NCI-H2029 (cell line): ENCODE data around the gene SFPQ.
"Not testable (repeated sequence)": the region's sequence is repeated elsewhere in the genome, so short reads cannot be mapped to it uniquely, and the experiment has no call there.

Source experiments
- DNase-seq: peaks from one replicate; lab custom pipeline; 2025; lab: John Stamatoyannopoulos, UW

The SFPQ gene

DNA sequence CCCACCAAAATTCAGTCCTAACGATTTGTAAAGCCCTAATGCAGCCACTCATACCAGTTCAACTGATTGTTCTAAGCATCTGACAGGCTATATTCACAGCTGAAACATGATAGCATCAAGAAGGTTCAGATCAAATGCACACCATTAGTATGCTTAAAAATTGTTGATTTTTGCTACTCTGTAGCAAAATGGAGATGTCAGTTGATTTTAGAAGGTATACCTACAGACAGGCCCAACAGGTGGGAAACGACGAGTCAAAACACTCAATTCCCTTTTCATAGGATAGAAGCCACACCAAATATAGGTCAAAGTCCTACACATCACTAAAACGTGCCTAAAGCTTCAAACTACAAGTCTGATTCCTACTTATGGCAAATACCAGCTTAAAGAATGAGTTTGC, 6.7 kb downstream of the SFPQ start:
- DNase-seq = no peak

DNA sequence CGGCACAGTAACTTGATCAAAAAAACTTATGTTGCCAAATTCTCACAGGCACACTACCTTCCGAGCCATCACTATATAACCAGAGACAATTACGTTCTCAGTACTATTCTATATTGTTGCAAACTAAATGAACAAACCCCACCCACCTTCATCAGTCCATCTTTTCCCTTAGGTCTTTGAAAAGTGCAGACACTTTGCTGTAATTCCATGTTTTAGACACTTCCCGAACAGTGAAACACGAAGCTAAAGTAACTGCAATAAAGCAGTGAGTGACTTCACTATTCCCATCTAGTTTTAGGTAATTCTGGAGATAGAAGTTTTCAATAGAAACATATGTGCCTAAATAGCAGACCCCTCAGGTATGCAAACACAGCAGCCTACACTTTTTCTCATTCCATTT, 7.7 kb downstream of the SFPQ start:
- no peak for DNase-seq

DNA sequence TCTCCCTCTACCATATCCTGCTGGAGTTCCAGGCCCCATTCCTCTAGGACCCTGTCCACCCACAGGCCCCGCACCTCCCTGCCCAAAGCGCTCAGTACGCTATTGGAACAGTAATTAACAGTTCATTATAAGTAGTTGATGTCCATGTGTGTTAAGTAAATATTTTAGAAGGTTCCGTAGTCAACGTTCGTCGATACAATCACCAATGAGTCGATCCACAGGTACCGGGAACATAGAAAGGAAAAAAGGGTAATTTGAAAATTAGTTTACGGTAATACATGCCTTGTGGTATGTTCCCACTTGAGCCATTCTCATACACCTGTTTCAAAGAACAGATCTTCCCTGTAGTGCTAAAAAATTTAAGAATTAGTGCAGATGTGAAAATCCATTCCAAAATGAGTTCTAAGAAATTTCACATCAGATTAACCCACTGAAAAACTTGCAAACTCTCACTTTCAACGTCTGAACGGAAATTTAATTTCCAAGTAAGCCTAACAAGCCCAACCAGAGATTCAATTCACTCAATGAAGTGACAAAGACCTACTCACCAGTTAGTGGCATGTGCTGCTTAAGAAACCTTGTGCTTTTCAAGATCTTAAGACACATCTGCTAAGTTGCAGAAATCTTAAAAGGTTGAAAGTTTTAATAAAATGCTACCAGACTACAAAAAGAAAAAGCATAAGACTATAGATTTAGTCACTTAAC, 8.3 kb downstream of the SFPQ start:
- no peak for DNase-seq

DNA sequence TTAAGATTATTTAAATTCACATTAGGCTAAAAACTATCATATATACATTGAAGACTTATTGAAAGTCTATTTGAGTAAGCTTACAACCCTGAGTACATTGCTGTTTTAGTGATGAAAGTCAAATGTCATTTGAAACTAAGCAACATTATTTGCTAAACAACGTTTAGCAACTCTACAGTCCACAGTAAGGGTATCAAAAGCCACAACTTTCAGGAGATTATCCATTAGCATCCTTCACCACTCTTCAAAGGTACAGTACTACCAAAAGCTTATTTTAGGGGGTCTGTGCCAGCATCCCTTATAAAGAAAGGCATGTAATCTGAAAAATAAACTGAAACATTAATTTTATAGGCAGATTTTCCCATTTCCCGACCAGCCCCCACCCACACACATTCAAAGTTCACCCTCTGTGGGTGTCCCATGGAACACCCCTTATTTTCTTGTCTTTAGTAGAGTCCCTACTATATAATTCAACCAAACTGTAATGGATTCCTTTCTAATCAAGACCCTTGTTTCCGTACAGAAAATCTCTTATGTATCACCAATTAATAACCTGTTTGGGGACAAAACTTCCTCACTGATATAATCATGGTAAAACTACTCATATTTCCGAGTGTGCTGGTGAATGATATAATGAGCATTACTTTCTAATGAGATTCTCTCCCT, 11.0 kb downstream of the SFPQ start:
- no peak for DNase-seq

DNA sequence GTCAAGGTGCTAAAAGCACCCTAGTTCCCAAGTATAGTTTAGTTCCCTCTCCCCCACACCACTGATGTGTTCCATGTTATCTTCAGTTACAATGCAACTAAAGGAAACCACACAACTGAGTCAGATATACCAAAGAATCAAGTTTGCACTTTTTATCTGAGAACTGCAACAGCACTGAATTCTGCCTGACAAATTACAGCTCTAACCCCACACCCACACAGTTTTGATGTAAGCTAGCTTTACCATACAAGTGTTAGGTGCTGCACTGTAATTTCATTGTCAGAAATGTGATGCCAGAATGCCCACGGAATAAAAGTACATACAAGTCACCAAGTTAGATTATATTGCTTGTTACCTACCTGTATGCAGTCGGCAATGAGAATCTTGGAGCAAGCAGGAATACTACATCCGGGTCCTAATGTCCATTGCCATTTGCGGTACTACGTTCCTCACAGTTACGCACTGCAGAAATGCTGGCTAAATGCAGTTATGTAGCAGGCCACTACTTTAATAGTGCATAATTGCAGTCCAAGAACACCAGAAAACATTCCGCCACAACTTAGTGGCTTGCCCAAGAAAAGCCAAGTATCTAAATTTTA, 12.1 kb downstream of the SFPQ start:
- no peak for DNase-seq

DNA sequence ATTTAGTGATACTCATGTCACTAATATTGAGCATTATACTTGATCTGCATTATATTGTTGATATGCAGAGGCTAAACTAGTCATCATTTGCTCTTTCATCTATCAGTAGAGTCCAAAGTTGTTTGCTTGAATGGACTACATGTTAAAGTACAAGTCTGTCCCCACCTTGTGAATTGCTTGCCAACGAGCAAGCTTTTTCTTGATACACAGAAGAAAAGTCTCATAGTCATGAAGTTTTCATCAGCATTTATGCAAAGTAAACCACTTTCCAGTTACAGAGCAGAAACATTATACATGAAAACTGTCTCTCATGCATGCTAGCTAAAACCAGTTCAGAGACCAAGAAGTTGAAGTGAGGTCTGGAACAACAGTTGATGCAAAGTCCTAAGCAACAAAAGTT, 13.0 kb downstream of the SFPQ start:
- no peak for DNase-seq

DNA sequence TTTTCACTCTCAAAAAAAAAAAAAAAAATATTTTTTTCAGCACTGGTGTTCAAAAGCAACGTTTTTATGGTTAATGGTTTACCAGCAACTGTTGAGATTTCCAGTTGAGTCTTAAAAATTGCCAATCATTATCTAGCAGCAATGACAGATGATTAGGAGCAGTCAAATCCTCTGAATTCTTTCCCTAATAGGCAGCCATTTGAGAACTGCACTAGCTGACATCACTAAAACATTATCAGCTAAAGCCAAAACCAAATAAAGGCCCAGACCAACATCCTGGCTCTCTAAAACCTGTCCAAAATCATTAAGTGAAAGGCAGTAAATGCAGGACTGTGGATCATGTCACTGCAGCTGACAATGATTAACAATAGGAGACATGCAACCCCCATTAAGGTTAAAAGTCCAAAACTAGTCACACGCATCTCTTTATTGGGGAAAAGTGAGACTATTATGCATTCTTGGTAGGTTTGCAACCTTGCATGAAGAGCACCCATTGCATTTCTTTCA, 14.0 kb downstream of the SFPQ start:
- DNase-seq = no peak

DNA sequence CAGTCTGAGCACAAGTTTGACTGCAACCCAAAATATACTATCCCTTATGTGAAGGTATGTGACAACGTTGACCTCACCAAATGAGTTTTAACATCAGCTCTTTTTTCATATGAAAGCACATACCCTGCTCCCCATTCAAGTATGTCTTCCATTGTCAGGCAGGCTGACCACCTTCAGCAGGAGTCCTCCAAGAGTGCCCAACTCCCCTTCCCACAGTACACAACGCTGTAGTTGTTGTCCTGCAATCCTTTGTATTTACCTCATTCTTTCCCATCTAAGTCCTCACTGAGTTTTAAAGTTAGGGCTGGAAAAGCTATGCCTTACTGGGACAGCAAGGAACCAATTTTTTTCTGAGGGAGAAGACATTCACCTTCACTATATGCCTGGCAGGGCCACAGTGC, 14.7 kb downstream of the SFPQ start:
- DNase-seq = no peak

DNA sequence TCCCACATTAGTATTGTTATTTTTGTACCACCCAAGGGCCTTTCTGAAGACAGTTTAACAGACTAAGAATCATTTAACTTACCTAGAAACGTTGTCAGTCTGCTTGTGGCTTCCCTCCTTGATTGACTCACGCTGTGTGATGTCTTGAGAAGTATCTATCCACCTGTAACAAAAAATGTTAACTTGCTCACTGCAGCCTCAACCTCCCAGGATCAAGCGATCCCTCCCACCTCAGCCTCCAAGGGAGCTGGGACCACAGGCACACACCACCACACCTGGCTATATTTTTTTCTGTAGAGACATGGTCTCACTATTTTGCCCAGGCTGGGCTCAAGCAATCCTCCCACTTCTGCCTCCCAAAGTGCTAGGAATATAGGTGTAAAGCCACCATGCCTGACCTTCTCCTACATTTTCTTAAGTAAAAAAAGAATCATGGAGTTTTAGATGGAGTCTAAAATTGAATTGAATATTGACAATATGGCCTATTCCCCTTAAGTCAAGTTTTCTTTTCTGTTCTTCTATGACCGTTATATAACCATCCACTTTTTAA, 15.6 kb downstream of the SFPQ start:
- no peak for DNase-seq

DNA sequence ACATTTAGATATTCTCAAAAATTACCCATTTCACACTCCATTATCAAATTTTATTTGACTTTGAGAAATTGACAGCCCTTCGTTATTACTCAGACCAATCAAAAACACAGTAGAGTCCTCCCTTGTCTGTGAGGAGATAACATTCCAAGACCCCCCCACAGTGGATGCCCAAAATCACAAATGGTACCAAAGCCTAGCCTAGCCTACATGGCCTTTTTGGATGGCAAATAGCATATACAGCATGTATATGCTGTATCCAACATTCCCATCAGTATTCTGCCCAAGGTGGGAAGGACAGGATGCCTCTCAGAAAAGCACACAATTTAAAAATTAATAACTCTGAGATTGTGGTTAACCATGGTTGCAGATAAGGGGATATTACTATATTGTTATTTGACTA, 17.3 kb downstream of the SFPQ start:
- DNase-seq = no peak

DNA sequence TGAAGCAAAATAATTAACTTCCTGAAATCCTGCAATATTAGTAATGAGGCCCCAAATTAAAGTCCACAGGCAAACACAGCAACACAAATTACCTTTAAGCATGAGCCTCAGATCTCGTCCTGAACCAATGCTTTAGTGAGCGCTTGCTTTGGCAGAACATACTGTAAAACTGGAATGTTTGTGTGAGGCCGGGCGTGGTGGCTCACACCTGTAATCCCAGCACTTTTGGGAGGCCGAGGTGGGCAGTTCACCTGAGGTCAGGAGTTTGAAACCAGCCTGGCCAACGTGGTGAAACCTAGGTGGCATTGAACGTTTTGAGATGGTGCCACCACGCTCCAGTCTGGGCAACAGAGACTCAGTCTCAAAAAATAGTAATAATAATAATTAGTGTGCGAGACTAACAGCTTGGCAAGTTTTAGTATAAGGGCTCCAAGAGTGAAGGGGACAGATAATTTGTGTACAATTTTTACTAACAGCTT, 17.8 kb downstream of the SFPQ start:
- DNase-seq = no peak

DNA sequence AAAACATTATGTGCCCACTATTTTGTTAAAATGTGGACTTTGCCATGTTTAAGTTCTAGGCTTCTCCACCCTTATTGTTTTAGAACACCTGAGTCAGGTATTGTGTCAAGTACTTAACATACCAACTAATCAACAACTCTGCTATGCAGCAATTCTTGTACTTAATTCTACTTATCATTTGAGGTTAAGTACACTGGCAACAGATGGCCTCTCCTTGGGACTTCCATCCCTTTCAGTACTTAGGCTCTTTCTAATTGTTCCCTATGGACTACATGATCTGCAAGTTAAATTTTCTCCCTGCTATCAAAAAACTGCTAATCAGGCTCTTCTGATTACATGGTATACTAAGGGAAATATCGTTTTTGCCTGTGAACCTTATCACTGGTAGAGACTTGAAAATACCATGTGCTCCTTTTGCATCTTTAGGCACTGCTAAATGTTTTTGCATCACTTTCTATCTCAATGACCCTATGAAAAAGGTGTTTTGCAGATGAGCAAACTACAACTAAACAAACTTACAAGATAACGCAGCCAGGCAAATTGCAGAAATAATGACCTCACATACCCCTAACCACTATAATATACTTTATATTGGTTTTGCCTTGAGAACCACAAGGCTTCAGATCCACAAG, 18.9 kb downstream of the SFPQ start:
- no peak for DNase-seq

DNA sequence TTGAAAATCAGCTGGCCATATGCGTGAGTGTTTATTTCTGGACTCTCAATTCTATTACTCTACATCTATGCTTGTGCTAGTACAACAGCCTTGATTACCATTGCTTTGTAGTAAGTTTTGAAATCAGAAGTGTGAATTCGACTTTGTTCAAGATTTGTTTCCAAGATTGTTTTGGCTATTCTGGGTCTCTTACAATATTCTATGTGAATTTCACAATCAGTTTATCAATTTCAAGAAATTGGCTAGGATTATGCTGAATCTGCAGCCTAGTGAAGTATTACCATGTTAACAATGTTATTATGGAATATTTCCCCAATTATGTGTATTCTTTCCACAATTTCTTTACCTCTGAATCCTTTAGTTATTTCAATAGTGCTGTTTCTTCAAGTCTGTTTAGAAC, 19.5 kb downstream of the SFPQ start:
- no peak for DNase-seq

DNA sequence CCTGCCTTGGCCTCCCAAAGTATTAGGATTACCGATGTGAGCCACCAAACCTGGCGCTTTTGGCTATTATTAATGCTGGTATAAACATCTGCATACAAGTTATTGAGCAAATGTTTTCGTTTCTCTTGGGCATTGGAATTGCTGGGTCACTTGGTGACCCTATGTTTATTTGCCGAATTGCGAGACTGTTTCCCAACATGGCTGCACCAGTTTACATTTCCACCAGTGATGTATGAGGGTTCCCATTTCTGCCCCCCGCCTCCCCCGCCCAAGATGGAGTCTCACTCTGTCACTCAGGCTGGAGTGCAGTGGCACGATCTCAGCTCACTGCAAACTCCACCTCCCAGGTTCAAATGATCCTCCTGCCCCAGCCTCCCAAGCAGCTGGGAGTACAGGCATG, 20.9 kb downstream of the SFPQ start:
- DNase-seq = no peak

DNA sequence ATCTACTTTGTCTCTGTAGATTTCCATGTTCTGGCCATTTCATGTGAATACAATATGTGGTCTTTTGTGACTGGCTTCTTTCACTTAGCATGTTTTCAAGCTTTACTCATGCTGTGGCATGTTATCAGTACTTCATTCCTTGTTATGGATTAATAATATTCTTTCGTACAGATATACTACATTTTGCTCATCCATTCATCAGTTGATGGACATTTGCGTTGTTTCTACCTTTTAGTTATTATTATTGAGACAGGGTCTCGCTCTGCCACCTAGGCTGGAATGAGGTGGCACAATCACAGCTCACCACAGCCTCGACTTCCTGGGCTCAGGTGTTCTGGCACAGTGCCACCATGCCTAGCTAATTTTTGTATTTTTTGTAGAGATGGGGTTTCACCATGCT, 21.4 kb downstream of the SFPQ start:
- no peak for DNase-seq

DNA sequence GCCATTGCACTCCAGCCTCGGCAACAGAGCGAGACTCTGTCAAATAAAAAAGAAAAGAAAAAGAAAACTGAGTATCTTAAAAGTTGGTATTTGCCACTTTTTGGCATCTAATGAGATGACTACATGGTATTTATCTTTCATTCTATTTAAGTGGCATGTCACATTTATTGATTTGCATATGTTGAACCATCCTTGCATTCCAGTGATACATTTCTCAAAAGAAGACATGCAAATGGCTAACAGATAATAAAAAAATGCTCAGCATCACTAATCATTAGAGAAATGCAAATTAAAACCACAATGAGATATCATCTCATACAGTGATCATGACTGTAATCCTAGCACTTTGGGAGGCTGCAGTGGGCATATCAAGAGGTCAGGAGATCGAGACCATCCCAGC, 28.1 kb downstream of the SFPQ start:
- DNase-seq = no peak

DNA sequence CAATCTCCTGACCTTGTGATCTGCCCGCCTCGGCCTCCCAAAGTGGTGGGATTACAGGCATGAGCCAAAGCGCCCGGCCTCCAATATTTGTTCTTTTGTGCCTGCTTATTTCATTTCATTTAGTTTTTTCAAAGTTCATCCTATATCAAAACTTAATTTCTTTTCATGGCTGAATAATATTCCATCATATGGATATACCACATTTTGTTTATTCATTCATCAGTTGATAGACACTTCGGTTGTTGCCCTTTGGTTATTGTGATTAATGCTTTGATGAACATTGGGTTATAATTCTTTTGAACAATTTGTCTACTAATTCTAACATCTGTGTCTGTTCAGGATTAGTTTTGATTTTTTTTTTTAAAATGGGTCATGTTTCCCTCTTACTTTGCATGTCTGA, 41.7 kb downstream of the SFPQ start:
- no peak for DNase-seq

DNA sequence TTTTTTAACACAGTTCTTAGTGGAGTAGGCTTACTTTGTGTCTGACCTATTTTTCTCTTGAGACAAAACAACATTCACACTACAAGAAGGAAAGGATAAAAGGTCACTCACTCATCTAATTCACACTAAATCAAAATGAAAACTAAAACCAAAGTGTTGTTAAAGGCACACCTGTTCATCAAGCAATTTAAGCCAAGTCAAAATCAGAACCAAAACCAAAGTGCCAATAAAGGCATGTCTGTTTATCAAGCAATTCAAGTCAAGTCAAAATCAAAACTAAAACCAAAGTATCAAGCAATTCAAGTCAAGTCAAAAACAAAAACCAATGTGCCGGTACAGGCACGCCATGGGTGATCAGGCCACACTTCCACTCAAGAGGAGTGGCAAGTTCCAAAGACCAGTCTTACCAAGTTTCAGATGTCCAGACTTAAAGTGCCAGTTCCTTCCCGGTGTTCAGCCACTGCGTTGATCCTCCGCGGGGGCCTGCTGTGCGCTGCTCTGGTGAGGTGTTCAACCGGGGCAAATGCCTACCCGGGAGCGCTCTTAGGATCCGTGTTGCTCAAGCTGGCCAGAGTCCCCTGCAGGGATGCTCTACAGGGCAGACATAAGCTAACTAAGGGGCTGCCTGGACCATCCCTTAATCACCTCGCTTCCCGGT, 46.9 kb downstream of the SFPQ start:
- not testable (repeated sequence) for DNase-seq

DNA sequence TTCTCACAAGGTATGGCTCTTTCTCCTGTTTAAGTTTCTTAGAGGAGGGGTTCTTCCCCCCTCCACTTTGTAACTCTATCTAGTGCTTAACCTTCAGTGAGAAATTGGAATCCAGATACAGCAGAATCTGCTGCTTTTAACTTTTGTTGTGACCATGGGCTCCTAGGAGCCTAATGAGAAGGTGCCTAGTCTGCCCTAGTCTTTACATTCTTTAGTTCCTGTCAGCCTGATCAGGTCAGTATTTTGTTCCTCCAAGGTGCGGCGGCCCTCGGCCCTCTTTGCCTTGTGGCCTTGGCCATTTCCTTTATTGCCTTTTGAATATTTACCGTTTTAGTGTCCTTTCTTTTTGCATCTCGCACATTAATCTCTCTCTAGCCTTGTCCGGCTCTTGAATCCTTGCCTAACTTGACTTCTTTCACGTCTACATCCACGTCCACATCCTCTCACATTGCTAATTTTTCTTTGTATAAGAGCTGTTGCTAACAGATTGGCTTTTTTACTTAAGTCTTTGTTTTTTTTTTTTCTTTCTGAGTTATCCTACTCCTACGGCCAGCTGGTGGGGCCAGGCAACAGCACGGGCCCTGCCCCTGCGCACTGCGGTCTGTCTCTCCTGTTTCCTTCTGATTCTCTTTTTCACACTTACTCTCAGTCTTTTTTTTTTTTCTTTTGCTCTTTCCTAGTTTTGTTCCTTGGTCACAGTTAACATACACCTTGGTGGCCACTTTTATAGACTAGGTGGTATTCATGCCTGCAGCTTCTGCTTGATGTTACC, 49.0 kb downstream of the SFPQ start:
- no peak for DNase-seq

DNA sequence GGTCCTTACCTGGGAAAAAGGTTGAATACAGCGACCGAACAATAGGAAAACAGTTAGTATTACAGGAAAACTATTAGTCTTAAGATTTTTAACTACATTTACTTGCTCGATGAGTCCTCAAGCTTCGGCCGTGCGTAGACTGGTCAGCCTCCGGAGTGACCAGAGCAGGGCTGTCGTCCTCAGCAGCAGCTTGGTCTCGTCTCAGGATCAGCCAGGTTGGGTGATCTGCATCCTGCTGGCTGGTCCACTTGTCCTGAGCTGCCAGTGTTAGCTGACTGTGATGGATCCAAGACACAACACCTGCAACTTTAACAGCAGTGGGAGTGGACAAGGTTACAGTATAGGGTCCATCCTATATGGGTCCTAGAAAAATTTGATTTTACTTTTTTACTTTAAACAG, 50.2 kb downstream of the SFPQ start:
- DNase-seq = not testable (repeated sequence)

DNA sequence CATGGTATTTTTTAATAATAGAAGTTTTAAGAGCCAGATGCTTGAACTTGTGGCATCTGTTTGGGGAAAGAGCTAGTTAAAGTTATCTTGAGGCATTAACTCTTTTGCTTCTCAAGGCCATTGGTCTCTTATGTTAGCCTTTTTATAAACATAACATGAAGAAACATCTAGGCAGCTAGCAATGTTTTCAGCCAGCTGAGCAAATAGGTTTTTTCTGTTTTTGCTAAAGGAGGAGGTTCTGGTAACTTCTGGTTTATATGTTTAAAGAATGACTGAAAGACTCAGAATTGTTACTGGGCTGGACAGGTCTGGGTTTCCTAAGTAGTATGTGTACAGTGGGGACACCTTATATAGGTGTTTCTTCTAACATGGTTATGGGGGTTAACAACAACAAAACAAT, 50.7 kb downstream of the SFPQ start:
- not testable (repeated sequence) for DNase-seq
